Left cardiac atrium (tissue), 4 donors: Measurements from ENCODE around the gene PSMD5. TPM values are rescaled to one million over a fixed set of nuclear protein-coding genes. Genes with fewer than 3 reads are reported as not detected.

Experiments
- ATAC-seq, 2 donors: fragments of 200-7000 bp; cut with Tn5 transposase; one replicate each; pipeline ENCODE4 v1.9.1; 2020; ENCODE audit warnings: mild to moderate bottlenecking in 2 of 2, moderate library complexity in 2 of 2
- DNase-seq: peaks from one replicate; pipeline ENCODE4 v3.0.0-alpha.2; 2020
- intact Hi-C, 2 donors: fragments of 100-400 bp; cut with DNase I; formaldehyde crosslinking; loops; one replicate each; pipeline versions ENCODE4 v1.14.1 to v1.15.1; 2022 to 2023
- long read RNA-seq: library from polyadenylated mRNA; unstranded; transcript quantifications from one replicate; pipeline ENCODE4 v2.0.0, GENCODE V29; 2021
- total RNA-seq, 2 donors: library from RNA; stranded (reverse); fragmentation: NEBNext Ultra II Directional; extraction: Animal tissue kit (Norgen Biotek cat#: 25700); gene quantifications; one replicate each; pipeline ENCODE4 v1.2.1, GENCODE V29; 2021
- donor health status: DM: no; HTN: yes; CAD: no.
- donor health status: DM: no; HTN: yes; CAD: no; lungs with severe emphysema.
- donor health status: DM: yes; HTN: yes; CAD: no.
- donor health status: Dilated cardiomyopathy.

PSMD5 gene
- 10 to 100 TPM; 22.5 to 25.9 TPM for total RNA-seq
- long read RNA-seq, transcript PSMD5-201 (10 exons, 3,443 nt): major isoform, 31 of 35 reads
- long read RNA-seq, partial matches to known transcripts: 1 of 35 reads
- long read RNA-seq, other reads (novel, unspliced or antisense): 3 of 35 reads

DNA sequence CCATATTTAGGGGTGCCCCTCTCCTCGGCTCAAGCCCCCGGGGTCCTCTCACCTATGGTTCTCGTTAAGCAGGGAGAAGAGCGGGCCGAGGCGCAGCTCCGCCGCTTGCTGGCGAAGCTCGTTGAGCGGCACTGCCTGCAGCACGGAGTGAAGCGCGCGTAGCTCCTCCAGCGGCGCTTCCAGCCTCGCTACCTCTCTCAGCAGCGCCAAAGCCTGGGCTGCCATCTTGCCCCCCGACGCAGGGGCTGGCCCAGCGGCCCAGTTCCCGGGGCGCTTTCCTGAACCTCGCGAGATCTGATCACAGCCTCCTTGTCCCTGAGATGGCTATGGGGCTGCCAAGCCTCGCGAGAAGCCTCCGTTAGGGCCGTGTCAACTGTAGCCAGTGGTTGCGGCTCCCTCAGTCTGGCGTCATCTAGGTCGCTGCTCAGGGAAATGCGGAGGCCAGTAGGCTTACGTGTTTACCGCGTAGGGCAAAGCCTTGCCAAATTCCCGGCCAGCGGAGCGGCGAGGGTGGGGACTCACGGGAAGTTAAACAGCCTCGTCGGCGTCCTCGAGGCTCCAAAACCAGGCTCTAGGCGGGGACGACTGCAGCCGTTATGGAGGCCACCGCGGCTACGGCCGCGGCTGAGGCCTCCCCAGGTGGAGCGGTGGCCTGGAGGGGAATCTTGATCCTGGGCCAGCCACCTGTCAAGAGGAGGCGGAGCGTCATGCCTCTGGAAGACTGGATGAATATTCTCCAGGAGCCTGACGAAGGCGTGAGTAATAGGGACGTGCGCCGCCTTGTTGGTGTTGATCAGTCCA is at the start of gene PSMD5:
Gene PSMD5 (minus strand): TSS at position 238 of the 801 bp plus-strand sequence. CDS start 13 bp downstream, at position 225.
- peak; percentile 99 for DNase-seq
- intact Hi-C loops: loop anchor here in 1 of 2 donors (5.0 kb wide), 1 partner anchor 51 kb away; the partner anchor contains the start of gene FBXW2
- peak; percentile 99 for ATAC-seq

DNA sequence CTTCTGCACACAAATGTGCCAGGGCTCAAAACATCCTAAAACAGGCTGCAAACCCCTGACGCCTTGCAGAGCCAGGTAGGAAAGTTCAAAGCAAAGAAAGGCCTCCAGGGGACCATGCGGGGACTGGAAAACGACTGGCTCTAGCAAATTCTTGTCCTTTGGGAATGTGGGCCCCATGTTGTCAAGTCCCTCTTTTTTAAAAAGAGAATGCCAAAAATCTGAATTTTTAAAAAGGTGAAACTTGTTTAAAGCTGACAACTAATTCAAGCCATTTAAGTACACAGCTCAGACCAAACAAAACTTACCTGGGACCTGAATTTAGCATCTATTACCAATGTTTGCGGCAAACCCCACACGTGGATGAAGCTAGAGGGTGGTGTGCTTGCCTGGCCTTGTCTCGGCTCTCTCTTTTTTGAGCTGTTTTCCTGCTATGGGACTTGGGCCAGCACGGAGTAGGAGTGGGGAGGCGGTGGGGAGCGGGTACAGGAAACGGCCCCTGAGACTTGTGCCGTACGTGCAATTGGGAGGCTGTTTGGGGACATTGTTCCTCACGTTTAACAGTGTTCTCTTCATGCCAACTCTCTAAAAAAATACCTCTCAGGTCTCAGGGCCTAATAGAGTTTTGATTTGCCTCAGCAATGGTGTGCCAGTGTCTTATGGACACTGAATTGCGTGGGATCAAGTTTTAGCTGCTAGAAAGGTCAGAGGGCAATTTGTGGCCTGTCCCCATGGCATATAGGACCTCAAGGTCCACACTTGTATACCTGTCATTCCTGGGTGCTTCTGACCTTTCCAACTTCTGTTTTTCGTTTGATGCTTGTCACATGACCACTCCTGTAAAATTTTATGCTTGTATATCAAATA is 49.4 kb upstream of the PSMD5 start:
- intact Hi-C loops: no loop called here
- no peak for DNase-seq
- ATAC-seq: no peak

DNA sequence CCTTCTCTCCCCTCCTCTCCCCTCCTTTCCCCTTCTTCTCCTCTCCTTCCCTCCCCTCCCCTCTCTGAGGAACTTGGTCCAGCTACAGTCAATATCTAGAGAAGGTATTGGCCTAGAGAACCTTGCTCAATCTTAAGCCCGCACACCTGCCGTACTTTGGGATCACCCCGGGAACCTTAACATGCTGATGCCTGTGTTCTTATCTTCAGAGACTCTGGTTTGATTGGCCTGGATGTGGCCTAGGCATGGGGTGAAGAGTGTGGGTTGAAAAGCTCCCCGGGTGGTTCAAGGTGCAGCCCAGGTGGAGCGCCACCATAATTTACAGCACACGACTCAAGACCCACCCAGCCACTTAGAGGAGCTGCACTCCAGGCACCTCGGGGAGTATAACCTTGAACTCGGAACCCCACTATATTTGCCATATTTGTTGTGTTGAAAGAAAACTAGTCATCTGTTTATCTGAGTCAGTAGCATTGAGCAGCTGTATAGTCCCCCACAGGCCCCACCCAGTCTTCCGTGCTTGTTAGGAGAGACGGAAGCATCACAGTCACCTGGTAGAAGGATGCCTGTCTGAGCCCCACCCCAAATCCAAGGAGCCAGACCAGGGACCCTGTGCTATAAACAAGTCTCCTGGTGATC is 48.6 kb upstream of the PSMD5 start:
- intact Hi-C loops: no loop called here
- DNase-seq (no peak), ATAC-seq (no peak)

DNA sequence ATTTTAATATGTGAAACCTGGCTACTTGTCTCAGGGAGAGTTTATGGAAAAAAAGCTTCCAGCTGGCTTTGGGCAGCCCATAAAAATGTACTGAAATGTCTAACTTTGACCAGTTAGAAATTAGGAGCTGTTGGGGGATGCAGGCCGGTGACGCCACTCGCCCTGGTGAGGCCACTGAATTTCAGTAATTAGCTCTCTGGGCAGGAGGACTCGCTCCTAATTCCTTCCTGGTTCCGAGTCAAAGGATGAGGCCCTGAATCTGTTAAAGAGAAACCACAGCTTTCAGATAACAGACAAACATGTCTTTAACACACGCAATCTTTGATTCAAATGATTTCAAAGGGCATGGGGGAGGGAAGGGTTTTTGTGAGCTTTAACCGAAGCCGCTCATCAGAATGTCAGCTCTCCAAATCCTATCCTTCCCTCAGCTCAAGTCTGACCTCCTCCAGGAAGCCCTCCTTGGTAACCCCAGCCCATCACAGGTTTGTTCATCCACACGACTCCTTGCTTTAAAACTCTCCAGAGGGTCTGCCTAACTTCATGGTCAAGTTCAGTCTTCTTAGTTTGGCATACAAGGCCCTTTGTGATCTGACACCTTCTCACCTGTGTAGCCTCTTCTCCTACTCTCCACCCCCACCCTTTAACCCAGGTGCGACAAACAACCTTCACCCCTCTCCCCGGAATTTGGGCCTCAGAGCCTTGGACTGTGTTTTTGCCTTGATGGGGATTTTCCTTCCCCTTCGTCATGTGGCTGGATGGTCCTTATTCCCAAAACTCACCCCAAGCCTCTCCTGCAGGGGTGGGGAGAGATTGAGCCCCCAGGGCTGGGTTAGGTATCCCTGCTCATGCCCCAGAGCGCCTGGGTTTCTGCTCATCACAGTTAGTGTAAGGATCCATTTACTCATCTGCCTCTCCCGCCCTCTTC is 47.9 kb upstream of the PSMD5 start:
- no peak for ATAC-seq
- DNase-seq: no peak
- intact Hi-C loops: no loop called here

DNA sequence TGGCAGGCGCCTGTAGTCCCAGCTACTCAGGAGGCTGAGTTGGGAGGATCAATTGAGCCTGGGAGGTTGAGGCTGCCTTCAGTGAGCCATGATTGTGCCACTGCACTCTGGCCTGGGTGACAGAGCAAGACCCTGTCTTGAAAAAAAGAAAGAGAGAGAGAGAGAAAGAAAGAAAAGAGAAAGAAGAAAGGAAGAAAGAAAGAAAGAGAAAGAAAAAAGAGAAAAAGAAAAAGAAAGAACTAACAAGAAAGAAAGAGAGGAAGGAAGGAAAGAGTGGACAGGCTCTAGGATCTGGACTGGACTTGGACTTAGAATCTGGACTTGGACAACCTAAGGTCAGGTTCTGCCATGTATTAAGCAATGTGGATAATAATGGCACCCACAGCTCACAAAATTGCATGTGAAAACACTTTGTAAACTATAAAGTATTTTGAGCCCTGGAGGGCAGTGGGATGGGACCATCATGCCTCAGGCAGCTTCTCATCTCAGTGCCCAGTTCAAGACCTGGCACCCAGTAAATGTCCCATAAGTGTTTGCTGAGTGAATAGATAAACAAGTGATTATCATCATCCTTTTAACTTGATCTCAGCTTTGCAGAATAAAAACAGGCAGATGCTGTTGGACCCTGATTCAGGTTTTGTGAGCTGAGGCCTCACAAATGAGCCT is 47.0 kb upstream of the PSMD5 start:
- intact Hi-C loops: no loop called here
- no peak for ATAC-seq
- no peak for DNase-seq

DNA sequence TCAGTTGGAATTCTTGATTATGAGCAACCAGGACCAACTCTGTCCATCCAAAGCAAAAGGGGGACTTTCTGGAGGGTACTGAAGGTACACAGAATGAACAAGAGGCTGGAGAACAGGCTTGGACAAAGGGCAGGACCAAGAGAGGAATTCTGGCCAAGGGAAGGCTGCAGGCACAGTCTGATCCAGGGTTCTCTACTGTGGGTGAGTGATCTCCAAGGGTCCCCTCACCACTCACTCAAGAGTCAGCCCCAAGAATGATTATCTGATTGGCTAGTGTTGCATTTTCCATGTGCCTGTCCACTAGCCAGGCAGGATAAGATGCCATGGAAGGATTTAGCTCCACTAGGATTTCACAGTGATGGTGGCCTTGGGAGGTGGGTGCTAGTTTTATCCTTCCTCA is 45.9 kb upstream of the PSMD5 start:
- intact Hi-C loops: no loop called here
- DNase-seq: no peak
- no peak for ATAC-seq

DNA sequence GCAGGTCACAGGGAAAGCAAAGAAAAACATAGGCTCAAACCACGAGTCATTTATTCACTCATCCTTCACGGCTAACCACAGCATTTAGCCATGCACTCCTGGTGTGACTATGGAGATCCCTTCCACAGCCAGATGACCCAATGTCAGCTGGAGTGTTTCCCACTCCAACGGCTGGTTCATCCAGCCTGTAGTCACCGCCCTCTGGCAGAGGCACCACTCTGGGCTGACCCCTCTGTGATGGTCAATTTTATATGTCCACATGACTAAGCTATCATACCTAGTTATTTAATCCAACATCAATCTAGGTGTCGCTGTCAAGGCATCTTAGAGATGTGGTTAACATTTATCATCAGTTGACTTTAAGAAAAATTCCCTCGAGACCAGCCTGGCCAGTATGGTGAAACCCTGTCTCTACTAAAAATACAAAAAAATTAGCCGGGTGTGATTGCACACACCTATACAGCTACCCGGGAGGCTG is 43.8 kb upstream of the PSMD5 start:
- DNase-seq: no peak
- peak; percentile 68 to 78 for ATAC-seq
- intact Hi-C loops: no loop called here

DNA sequence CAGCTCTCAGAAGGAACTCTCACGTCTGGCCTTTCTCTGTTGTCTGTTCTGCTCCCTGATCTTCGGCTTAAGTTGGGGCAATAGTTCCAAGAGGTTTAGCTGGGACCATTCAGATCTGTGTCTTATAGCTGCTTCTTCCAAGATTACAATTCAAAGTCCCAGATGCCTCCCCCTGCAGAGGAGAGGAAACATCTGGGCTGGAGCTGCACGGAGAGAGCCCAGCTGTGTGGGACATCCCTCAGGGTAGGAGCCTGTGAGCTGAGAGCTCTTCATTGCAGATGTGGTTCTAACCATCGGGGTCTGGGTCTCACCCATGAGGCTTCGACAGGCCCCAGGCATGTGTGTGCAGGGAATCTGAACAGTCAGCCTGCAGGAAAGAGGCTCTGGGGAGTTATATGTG is 43.2 kb upstream of the PSMD5 start:
- peak; percentile 28 to 53 for ATAC-seq

DNA sequence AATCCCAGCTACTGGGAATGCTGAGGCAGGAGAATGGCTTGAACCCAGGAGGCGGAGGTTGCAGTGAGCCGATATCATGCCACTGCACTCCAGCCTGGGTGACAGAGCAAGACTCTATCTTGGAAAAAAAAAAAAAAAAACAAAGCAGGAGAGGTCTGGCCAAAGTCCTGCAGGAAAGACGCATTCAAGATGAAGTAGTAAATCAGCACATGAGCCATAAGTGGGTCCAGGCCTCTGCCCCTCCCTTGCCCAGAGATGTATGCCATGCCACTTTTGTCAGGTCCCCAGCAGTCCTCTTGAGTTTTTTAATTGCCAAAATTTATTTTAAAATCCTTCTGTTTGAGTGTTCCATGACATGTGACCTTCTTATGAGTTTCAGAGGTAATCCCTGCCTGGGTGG is 42.7 kb upstream of the PSMD5 start:
- no peak for DNase-seq
- no peak for ATAC-seq
- intact Hi-C loops: no loop called here

More for the DNA sequence above, 43.2 kb upstream of the PSMD5 start:
- intact Hi-C loops: no loop called here
- DNase-seq: no peak

DNA sequence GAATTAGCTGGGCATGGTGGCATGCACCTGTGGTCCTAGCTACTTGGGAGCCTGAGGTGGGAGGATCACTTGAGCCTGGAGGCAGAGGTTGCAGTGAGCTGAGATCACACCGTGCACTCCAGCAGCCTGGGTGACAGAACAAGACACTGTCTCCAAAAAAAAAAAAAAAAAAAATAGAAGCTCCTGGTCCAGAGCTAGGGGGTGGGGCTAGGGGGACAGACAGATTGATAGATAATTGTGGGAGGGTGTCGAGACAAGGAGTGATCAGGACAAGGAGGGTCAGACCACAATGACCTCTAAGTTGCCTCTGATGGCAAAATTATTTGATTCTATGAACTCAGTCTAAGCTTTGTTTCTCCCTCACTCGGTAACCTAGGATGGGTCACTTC is 40.9 kb upstream of the PSMD5 start:
- intact Hi-C loops: no loop called here
- no peak for ATAC-seq
- DNase-seq: no peak

DNA sequence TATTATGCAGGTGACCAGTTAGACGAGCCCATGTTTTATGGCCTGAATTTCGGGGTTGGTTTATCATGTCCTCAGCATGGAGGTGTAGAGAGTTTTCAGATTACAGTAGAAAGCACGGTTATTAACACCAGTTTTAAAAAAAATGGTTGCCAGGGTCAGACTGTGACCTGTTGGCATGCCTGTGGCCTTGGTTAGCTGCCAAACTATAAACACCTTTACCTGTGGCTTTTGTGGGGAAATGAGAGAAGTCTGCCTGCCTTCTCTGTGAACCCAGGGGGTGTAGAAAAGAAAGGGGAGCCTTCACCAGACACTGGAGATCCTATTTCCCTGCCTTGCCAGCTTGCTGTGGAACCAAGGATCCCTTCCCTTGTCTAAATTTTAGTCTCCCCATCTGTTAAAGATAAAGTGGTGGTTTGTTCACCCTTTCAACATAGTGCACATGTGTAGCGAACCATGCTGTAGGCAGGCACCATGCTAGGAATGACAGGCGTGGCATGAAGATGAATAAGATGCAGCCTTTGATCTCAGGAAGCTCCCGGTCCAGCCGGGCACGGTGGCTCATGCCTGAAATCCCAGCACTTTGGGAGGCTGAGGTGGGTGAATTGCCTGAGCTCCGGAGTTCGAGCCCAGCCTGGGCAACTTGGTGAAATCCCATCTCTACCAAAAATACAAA is 40.3 kb upstream of the PSMD5 start:
- ATAC-seq: no peak

DNA sequence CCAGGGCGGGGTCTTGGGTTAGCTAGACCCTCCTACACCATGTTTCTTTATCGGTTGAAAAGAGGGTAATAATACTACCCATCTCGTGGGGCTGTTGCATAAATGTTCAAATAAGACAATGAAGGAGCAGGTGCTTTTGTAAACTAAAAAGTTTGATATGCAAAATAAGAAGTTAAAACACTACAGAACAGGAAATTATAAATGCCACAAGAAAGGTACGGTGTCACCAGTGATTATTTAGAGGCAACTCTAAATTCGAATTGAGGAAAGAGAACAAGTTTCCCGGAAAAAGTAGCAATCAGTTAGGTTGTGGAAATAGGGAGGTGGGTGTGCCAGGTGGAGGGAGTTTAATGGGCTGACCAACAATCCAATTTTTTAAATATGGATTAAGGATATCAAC is 36.7 kb upstream of the PSMD5 start:
- no peak for DNase-seq
- no peak for ATAC-seq
- intact Hi-C loops: loop anchor here in 1 of 2 donors (5.0 kb wide), 1 partner anchor 53 kb away; no protein-coding TSS in a partner anchor

More for the DNA sequence above, 40.3 kb upstream of the PSMD5 start:
- no peak for DNase-seq
- intact Hi-C loops: no loop called here

DNA sequence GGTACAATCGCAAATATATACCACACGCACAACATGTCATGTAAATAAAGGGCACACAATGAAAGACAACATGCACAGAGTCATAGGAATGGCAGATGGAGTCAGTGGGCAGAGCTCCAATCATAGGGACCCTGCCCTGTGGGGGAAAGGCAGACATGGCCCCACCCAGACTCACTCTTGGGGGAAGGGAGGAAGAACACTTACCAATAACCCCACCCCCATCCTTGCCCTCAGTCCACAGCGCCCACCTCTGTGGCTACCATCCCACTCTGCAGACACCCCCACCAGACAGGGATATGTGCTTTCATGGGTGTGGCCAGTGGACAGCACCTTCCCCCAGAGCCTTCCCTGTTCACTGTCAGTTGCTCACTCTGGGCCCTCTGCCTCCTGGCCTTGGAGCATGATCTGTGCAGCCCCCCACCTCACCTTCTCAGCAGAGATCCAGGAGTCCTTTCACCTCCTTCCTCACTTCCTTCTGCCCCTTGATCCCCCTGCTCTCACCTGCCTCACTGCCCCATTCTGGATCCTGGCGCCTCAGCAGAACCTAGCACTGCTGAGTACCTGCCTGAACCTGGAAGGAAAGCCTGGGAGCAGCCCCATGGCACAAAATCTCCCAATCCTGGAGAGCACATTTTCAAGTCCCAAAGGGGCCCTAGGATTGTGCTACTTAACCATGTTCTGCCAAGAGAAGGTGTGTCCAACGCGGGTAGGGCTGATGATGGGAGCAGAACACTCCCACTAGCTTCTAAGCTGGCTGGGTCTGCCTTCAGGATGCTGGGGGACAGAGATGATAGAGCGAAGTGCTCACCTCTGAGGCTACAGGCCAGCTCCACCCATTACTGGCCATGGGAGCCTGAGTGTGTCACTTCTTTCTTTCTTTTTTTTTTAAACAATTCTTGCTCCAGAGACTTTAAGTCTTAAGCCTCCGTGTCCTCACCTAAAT is 35.7 kb upstream of the PSMD5 start:
- DNase-seq (no peak), ATAC-seq (no peak)
- intact Hi-C loops: loop anchor here in 1 of 2 donors (5.0 kb wide), 1 partner anchor 54 kb away; no protein-coding TSS in a partner anchor

DNA sequence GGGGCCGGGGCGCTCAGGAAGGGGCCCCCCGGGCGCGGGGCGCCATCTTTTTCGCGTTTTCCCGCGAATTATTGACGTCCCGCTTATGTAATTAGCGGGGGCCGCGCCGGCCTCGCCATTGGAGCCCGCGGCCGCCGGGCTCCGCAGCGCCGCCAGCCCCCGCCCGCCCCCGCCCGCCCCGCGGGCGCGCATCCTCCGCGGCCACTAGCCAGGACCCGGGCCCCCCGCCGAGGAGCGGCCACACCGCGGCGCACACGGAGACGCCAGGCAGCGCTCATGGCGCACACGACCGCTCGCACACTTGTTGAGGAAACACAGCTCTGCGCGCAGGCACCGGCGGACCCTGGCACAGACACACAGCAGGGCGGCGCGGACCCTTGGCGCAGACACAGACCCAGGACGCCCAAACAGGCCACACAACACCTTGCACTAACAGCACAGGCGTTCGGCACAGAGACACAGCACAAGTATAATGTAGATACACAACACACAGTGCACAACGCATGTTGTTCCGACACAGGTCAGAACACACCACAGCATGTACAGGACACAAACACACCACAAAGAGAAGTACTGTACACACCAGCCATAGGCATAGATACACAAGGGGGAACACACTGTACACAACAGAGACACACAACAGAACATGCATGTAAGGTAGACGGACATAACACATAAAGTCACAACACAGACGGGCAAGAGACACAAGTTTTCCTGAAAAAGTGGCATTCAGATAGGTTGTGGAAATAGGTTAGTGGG is 34.7 kb upstream of the PSMD5 start:
- intact Hi-C loops: loop anchor here in 1 of 2 donors (5.0 kb wide), 1 partner anchor 55 kb away; no protein-coding TSS in a partner anchor
- peak; percentile 72 for DNase-seq

DNA sequence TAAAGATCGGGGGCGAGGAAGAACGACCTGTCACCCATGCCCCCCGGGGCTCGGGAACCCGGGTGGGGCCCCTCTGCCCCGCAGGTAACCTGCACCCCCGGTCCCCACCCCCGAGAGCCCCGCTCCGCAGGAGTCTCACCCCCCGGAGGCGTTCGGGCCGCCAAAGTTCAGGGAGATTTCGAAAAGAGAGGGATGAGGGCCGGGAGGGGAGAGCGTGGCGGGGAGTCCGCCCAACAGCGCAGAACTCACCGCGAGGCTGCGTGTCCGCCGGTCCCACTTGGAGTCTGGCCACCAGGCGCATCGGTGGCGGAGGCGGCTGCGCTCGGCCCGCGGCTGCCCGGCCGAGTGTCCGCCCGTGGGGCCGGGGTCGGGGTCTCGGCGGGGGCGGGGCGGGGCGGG is 34.1 kb upstream of the PSMD5 start, which contains the start of gene PHF19:
Gene PHF19 (minus strand): TSS at position 347 of the 399 bp plus-strand sequence. CDS start 2,447 bp downstream, outside the sequence.
- DNase-seq: peak; percentile 51
- intact Hi-C loops: loop anchor here in 1 of 2 donors (5.0 kb wide), 1 partner anchor 55 kb away; no protein-coding TSS in a partner anchor

More for the DNA sequence above, 34.7 kb upstream of the PSMD5 start:
- peak; percentile 20 to 66 for ATAC-seq

More for the DNA sequence above, 34.1 kb upstream of the PSMD5 start, which contains the start of gene PHF19:
- peak; percentile 32 to 35 for ATAC-seq
